SHP77 treated with DMSO at 0.1 percent for 48 hours (cell line): ENCODE data around the gene AFAP1L1.
"Not testable (repeated sequence)": the region's sequence is repeated elsewhere in the genome, so short reads cannot be mapped to it uniquely, and the experiment has no call there.

Experiments
- DNase-seq: peaks from one replicate; lab custom pipeline; 2025; lab: John Stamatoyannopoulos, UW

AFAP1L1 gene

DNA sequence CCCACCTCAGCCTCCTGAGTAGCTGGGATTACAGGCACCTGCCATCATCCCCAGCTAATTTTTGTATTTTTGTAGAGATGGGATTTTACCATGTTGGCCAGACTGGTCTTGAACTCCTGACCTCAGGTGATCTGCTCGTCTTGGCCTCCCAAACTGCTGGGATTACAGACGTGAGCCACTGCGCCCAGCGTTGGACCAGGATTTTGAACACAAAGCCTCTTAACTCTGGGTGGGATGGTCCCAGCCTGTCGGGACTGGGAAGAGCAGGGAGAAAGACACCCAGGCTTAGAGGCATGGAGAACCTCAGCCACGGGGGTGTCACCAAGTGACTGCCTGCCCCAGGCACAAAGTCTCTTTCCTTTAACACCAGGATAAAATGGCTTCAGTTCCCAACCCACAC lies 119.4 kb downstream of the AFAP1L1 start:
- DNase-seq, result not testable (repeated sequence)
